Left lung (tissue), 10 donors: ENCODE data around the gene NR3C2. TPM values are rescaled to one million over a fixed set of nuclear protein-coding genes. Genes with fewer than 3 reads are reported as not detected.
A peak's percentile ranks its signal among the peaks of the same experiment; 100 is the strongest.

Experiments used
- ATAC-seq: fragments of 200-7000 bp; cut with Tn5 transposase; one replicate; pipeline ENCODE4 v1.9.1; 2020; ENCODE audit warnings: moderate library complexity
- DNase-seq, 4 donors: peaks; one replicate each; pipeline ENCODE4 v3.0.0-alpha.2; 2013 to 2020
- H3K27ac ChIP-seq, 2 donors: fragments of 200-600 bp; sonication (generic) in 1 of 2; one replicate each; pipeline versions ENCODE4 v1.5.0 to v1.8.0; 2020 to 2021
- H3K27me3 ChIP-seq, 2 donors: fragments of 200-600 bp; sonication (generic) in 1 of 2; one replicate each; pipeline versions ENCODE4 v1.5.0 to v1.8.0; 2020 to 2021
- H3K36me3 ChIP-seq, 2 donors: fragments of 200-600 bp; sonication (generic) in 1 of 2; one replicate each; pipeline versions ENCODE4 v1.5.0 to v1.8.0; 2020 to 2021
- H3K4me1 ChIP-seq, 2 donors: fragments of 200-600 bp; one replicate each; pipeline ENCODE4 v1.8.0; 2021
- H3K4me3 ChIP-seq, 2 donors: fragments of 200-600 bp; sonication (generic) in 1 of 2; one replicate each; pipeline versions ENCODE4 v1.5.0 to v1.8.0; 2020 to 2021; ENCODE audit warnings: mild to moderate bottlenecking in 1 of 2
- H3K9me3 ChIP-seq, 2 donors: fragments of 200-600 bp; sonication (generic) in 1 of 2; one replicate each; pipeline versions ENCODE4 v1.5.0 to v1.8.0; 2020 to 2021
- CTCF ChIP-seq, 2 donors: fragments of 200-600 bp; sonication (generic) in 1 of 2; IDR thresholded peaks; one replicate each; pipeline versions ENCODE4 v1.5.0 to v1.8.0; 2021; ENCODE audit warnings: antibody characterized with exemption in 2 of 2
- intact Hi-C, 2 donors: fragments of 100-400 bp; cut with DNase I; formaldehyde crosslinking; loops; one replicate each; pipeline versions ENCODE4 v1.11.2 to v1.14.2; 2022
- polyA plus RNA-seq, 6 donors: library from polyadenylated mRNA; unstranded; fragments of 120-200 nt; gene quantifications; one replicate each; pipeline ENCODE4 v1.2.1, GENCODE V29; 2013; ENCODE audit not compliant: insufficient read length in 6 of 6
- total RNA-seq, 2 donors: library from RNA; stranded (reverse); fragmentation: NEBNext Ultra II Directional; extraction: Animal tissue kit (Norgen Biotek cat#: 25700); gene quantifications; one replicate each; pipeline ENCODE4 v1.2.1, GENCODE V29; 2021
- donor health status: DM: no; HTN: yes; CAD: no.
- donor health status: DM: no; HTN: no; CAD: no.

The NR3C2 gene
- total and polyA plus RNA-seq, 8 donors, result 13.1 to 25.0 (median 17.0) TPM

GRCh38 chr4:148245015-148245414 is 197.2 kb downstream of the NR3C2 start:
- H3K4me1 ChIP-seq, result no peaks in the 10 kb centered on the region
- H3K4me3 ChIP-seq, result no peak overlapping the region
- no peaks in the 10 kb centered on the region for H3K9me3 ChIP-seq
- H3K27me3 ChIP-seq, result no peaks in the 10 kb centered on the region
- no peak overlapping the region for H3K27ac ChIP-seq
- TF ChIP-seq CTCF (IDR thresholded peaks at IDR 0.05), result no peak
- ATAC-seq, result no peak
- intact Hi-C loops, result no loop called here
- DNase-seq, result no peak
- no peaks in the 10 kb centered on the region for H3K36me3 ChIP-seq

DNA sequence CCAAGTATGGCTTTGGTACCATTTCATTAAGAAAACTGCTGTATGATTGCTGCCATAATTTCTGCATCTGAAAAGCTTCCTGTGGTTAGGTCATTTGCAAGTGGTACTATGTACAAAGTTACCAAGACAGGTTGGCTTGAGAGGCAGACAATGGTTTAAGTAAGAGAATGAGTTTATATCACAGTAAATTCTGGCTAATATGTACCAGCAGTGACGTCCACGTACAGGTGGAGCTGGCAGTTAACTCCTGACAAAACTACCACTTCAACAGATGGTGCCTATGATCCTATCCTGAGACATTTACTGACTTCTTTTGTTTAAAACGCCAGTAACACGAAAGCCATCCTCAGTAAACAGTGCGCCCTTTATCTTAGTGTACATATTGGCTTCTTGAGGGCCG is 198.4 kb downstream of the NR3C2 start:
- intact Hi-C loops, result no loop called here
- Histone ChIP-seq H3K36me3 (no peaks in the 10 kb centered on the region), H3K4me1 (no peaks in the 10 kb centered on the region), H3K27ac (no peak overlapping the region), H3K9me3 (no peaks in the 10 kb centered on the region), H3K4me3 (no peak overlapping the region), H3K27me3 (no peaks in the 10 kb centered on the region)
- DNase-seq (no peak), ATAC-seq (no peak)
- no peak for TF ChIP-seq CTCF (IDR thresholded peaks at IDR 0.05)

DNA sequence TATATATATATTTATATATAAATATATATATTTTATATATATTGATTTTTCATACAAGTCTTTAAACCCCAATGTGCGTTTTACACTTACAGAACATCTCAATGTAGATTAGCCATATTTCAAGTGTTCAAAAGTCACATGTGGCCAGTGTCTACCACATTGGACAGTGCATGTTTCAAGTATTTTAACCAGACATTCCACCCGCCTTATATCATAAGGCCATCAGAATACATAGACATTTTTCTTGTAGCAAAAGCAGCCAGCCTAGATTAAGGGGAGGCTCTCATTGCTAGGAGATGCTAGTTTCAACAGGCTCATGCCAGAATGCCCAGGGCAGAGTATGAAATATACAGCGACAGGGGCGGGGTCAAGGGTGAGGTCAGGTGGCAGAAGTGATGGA is 202.0 kb downstream of the NR3C2 start:
- Histone ChIP-seq H3K36me3 (no peaks in the 10 kb centered on the region), H3K4me3 (no peak overlapping the region), H3K27me3 (no peaks in the 10 kb centered on the region), H3K27ac (no peak overlapping the region), H3K9me3 (no peaks in the 10 kb centered on the region), H3K4me1 (no peaks in the 10 kb centered on the region)
- DNase-seq (no peak), ATAC-seq (no peak)
- TF ChIP-seq CTCF (IDR thresholded peaks at IDR 0.05), result no peak
- intact Hi-C loops, result no loop called here

DNA sequence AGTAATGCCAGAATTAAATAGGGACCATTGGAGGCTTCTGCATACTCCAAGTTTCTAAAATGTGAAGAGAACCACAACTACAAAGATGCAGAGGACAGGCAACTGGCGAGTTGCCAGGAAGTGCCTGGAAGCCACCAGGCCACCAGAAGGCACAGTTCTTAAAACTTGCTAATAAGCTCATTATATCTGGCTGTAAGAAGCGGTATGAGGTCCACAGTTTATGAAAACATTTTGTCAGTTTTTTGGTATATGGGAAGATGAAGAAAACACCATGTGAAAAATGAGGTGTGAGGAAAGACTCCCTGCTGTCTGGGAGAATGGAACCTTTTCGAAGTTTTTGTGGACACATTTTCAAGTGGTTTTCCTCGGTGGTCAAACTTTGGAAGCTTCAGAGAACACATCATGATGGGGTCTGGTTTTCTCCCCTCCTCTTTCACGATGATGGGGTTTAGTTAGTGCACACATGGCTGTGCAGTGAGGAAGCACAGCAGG is 202.7 kb downstream of the NR3C2 start:
- H3K9me3 ChIP-seq, result no peaks in the 10 kb centered on the region

DNA sequence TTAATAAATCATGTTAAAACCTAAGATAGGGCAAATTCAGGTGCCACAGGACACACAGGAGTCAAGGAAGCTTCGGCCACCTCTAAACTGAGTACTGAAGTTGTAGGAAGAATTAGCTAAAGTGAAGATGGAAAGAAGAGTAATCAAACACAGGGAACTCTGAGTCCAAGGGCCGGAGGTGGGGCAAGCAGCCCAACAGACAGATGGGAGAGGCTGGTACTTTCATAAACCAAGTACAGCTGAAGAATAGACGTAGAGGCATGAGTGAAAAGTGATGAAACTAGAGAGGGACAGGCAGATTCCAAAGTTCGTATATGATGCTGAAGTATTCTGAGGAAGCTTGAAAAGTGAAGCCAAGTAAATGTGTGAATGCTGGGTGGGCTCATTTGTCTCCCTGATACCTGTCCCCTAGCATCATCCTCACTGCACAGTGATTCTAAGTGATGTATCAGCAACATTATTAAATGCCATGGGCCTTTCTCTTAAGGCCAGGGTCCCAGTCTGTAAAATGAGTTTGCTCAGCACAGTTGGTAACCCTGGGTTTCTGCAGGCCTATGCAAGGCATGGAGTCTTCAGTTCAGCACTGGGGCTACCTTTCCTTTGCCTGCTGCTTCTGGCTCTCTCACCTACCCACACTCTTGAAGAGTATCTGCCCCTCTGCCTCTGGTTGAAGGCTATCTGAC is 203.3 kb downstream of the NR3C2 start:
- DNase-seq (no peak), ATAC-seq (no peak)
- no peak overlapping the region for H3K27ac ChIP-seq
- H3K36me3 ChIP-seq, result no peaks in the 10 kb centered on the region
- H3K4me3 ChIP-seq, result no peak overlapping the region
- no peaks in the 10 kb centered on the region for H3K9me3 ChIP-seq
- no peak for TF ChIP-seq CTCF (IDR thresholded peaks at IDR 0.05)
- H3K4me1 ChIP-seq, result no peaks in the 10 kb centered on the region
- intact Hi-C loops, result no loop called here
- no peaks in the 10 kb centered on the region for H3K27me3 ChIP-seq

More for the DNA sequence above, 202.7 kb downstream of the NR3C2 start:
- H3K4me1 ChIP-seq, result no peaks in the 10 kb centered on the region
- H3K27ac ChIP-seq, result no peak overlapping the region
- no peak for TF ChIP-seq CTCF (IDR thresholded peaks at IDR 0.05)
- peak in 2 of 4 donors; percentile 5 to 12 for DNase-seq
- H3K36me3 ChIP-seq, result no peaks in the 10 kb centered on the region
- ATAC-seq, result no peak
- no peak overlapping the region for H3K4me3 ChIP-seq
- H3K27me3 ChIP-seq, result no peaks in the 10 kb centered on the region
- intact Hi-C loops, result no loop called here
